GM10248 (cell line): Measurements from ENCODE around the gene TXLNB.

Experiments used
- CTCF ChIA-PET: fragments of 300-600 bp; sonication (Branson Sonifier 250); formaldehyde crosslinking; extraction: SDS; loops from one replicate; lab custom pipeline; 2021; ENCODE audit warnings: antibody characterized with exemption; lab: Yijun Ruan, JAX
- POLR2A ChIA-PET: fragments of 350-650 bp; sonication (Branson Sonifier 250); formaldehyde crosslinking; extraction: SDS; loops from one replicate; lab custom pipeline; 2020; ENCODE audit warnings: antibody characterized with exemption; lab: Yijun Ruan, JAX
- DNase-seq: peaks from one replicate; pipeline ENCODE4 v3.0.0; 2012; ENCODE audit errors: extremely low spot score
- CTCF ChIP-seq: IDR thresholded peaks from 2 replicates; pipeline ENCODE4 v1.5.1; 2012; ENCODE audit warnings: mild to moderate bottlenecking, low read depth; ENCODE audit errors: extremely low read depth, missing control alignments, control extremely low read depth

TXLNB gene

GRCh38 chr6:139198529-139199288 lies 93.1 kb downstream of the TXLNB start:
- TF ChIP-seq CTCF = no peak
- DNase-seq = no peak
- ChIA-PET CTCF (interaction anchor here (1.5 kb wide), 1 partner anchor 21 kb away, joined by 4 read pairs; no protein-coding TSS in a partner anchor), POLR2A (no interaction called here)

GRCh38 chr6:139194740-139195139 lies 97.1 kb downstream of the TXLNB start:
- DNase-seq = no peak
- no peak for TF ChIP-seq CTCF
- CTCF ChIA-PET = no interaction called here
- POLR2A ChIA-PET = no interaction called here
